Mammary microvascular endothelial cell (primary cell): Measurements from ENCODE around the gene GSG1L. TPM values are rescaled to one million over a fixed set of nuclear protein-coding genes. Genes with fewer than 3 reads are reported as not detected.

ENCODE experiments used
- total RNA-seq: library from RNA; depleted of rRNA; stranded (reverse); fragments of >200 nt; gene quantifications from 2 replicates; pipeline ENCODE4 v1.2.3, GENCODE V29; 2015

The GSG1L gene
- not detected in 2 replicates for total RNA-seq

GRCh38 chr16:28063591-28064061 is at the start of gene GSG1L:
Gene GSG1L, minus strand, starts transcription at chr16:28063714. Its CDS starts 290 bp downstream, at chr16:28063424.

Other genes starting within 250 kb of the GSG1L start
- 96.8 and 101 TPM in 2 replicates for gene XPO6, start 148.3 kb upstream of the GSG1L start, total RNA-seq
- 0.10 TPM in 1 of 2 replicates, not detected in the other for gene SBK1, start 228.8 kb upstream of the GSG1L start, total RNA-seq